Measurements from ENCODE around the gene PIGM. TPM values are rescaled to one million over a fixed set of nuclear protein-coding genes. Genes with fewer than 3 reads are reported as not detected.

PIGM gene
- total RNA-seq, 1 donor from 2014 or later = 7.0 TPM

DNA sequence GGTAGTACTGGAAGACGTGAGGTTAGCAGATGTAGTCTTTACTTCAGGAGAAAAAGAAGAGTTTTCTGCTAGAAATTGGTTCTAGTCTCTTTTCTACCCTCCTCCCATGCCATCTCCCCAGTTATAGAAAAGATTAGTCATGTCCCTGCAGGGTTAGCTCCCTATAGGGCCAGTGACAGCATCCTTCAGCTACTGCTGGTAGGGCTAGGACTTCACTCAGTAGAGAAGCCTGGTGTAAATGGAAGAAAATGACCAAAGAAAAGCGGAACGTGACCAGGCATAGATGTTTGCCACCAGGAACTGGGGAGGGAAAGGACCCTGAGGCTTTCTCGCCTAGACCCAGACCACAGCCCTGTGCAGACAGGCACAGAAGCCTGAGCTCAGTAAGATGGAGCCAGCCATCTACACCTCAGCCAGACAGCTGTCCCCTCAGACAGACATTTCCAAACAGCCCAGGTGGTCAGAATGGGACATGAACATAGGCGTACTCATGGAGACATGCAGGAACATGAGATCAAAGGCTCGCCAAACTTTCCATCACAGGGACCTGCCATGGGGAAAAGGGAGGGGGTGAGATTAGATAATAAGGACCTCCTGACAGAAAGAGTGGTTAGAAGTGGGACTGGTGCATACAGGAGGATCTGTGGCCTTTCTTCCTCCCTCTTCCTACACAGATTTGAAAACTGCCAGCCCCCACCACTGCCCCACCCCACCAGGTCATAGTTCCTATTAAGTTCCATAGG is 54.3 kb downstream of the PIGM start:
- DNase-seq (ENCODE audit: low read depth) (no peak), FAIRE-seq (no peak)
- H3K27ac ChIP-seq (ENCODE audit: low read depth, low read length) = no peak overlapping the region
- peaks cover 43% of the 10 kb centered on the region for H3K27me3 Mint-ChIP-seq (ENCODE audit: low read depth, unreplicated experiment)
- H3K36me3 Mint-ChIP-seq (ENCODE audit: low read depth, unreplicated experiment) = no peaks in the 10 kb centered on the region
- no peaks in the 10 kb centered on the region for H3K4me1 ChIP-seq (ENCODE audit: insufficient read depth, low read length)
- H3K4me3 Mint-ChIP-seq (ENCODE audit: unreplicated experiment) = no peak overlapping the region
- H3K4me2 ChIP-seq (ENCODE audit: low read length) = no peak overlapping the region
- no peak overlapping the region for H3K4me3 ChIP-seq (ENCODE audit: insufficient read depth, low read depth, low read length)
- no peaks in the 10 kb centered on the region for H4K20me1 ChIP-seq (ENCODE audit: insufficient read depth, low read length)
- H2AFZ ChIP-seq (ENCODE audit: low read depth, low read length) = no peak overlapping the region
- peaks cover 16% of the 10 kb centered on the region for H3K27me3 ChIP-seq (ENCODE audit: insufficient read depth, low read length)
- H3K9me3 ChIP-seq (ENCODE audit: insufficient read depth, low read depth, low read length) = no peaks in the 10 kb centered on the region
- H3K9ac ChIP-seq (ENCODE audit: low read length) = no peak overlapping the region
- H3K4me1 Mint-ChIP-seq (ENCODE audit: low read depth, unreplicated experiment) = no peaks in the 10 kb centered on the region
- TF ChIP-seq, protein P1, sequence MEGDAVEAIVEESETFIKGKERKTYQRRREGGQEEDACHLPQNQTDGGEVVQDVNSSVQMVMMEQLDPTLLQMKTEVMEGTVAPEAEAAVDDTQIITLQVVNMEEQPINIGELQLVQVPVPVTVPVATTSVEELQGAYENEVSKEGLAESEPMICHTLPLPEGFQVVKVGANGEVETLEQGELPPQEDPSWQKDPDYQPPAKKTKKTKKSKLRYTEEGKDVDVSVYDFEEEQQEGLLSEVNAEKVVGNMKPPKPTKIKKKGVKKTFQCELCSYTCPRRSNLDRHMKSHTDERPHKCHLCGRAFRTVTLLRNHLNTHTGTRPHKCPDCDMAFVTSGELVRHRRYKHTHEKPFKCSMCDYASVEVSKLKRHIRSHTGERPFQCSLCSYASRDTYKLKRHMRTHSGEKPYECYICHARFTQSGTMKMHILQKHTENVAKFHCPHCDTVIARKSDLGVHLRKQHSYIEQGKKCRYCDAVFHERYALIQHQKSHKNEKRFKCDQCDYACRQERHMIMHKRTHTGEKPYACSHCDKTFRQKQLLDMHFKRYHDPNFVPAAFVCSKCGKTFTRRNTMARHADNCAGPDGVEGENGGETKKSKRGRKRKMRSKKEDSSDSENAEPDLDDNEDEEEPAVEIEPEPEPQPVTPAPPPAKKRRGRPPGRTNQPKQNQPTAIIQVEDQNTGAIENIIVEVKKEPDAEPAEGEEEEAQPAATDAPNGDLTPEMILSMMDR (IDR thresholded peaks at IDR 0.05; ENCODE audit: insufficient read depth, low read depth, low read length) = no peak
- no peak for TF ChIP-seq EZH2 (IDR thresholded peaks at IDR 0.05; ENCODE audit: insufficient read depth, low read length)
- H3K27ac Mint-ChIP-seq (ENCODE audit: unreplicated experiment) = no peak overlapping the region
- H3K79me2 ChIP-seq (ENCODE audit: insufficient read depth, low read length) = no peaks in the 10 kb centered on the region
- H3K9me3 Mint-ChIP-seq (ENCODE audit: unreplicated experiment) = no peaks in the 10 kb centered on the region
- H3K36me3 ChIP-seq (ENCODE audit: insufficient read depth, low read length) = no peaks in the 10 kb centered on the region

Other genes starting within 250 kb of the PIGM start
- gene FCRL6, start 229.6 kb downstream of the PIGM start, total RNA-seq = not detected in 2 replicates
- 1.7 and 3.6 TPM in 2 replicates for gene SLAMF8, start 205.1 kb downstream of the PIGM start, total RNA-seq
- gene VSIG8, start 169.3 kb downstream of the PIGM start, total RNA-seq = not detected in 2 replicates
- gene CFAP45, start 131.8 kb downstream of the PIGM start, total RNA-seq = 3.2 and 4.3 TPM in 2 replicates
- 614 and 688 TPM in 2 replicates for gene TAGLN2, start 106.5 kb downstream of the PIGM start, total RNA-seq
- 0.89 and 2.1 TPM in 2 replicates for gene IGSF9, start 86.4 kb downstream of the PIGM start, total RNA-seq
- gene SLAMF9, start 77.8 kb downstream of the PIGM start, total RNA-seq = 0.43 TPM in 1 of 2 replicates, not detected in the other
- 0.27 and 0.29 TPM in 2 replicates for gene KCNJ10, start 38.2 kb upstream of the PIGM start, total RNA-seq
- gene KCNJ9, start 49.5 kb upstream of the PIGM start, total RNA-seq = not detected in 2 replicates
- gene IGSF8, start 66.6 kb upstream of the PIGM start, total RNA-seq = 42.8 and 45.8 TPM in 2 replicates
- gene ATP1A2, start 83.8 kb upstream of the PIGM start, total RNA-seq = 2.5 and 3.5 TPM in 2 replicates
- not detected in 2 replicates for gene ATP1A4, start 119.6 kb upstream of the PIGM start, total RNA-seq
- gene CASQ1, start 158.6 kb upstream of the PIGM start, total RNA-seq = 1.7 and 2.1 TPM in 2 replicates
- 374 and 470 TPM in 2 replicates for gene PEA15, start 173.4 kb upstream of the PIGM start, total RNA-seq
- gene DCAF8, start 230.6 kb upstream of the PIGM start, total RNA-seq = 107 and 127 TPM in 2 replicates

Measured in astrocyte (in vitro differentiated cells and primary cell).